Stimulated activated CD8-positive, alpha-beta memory T cell treated with anti-CD3 and anti-CD28 coated beads, Interleukin-12 subunit alpha, Interleukin-12 subunit beta, amount 100 ng/mL, for 24 hours (primary cell): Measurements from ENCODE around the gene GALNTL6.
"Not testable (repeated sequence)": the region's sequence is repeated elsewhere in the genome, so short reads cannot be mapped to it uniquely, and the experiment has no call there.

Experiments
- DNase-seq: peaks from one replicate; pipeline ENCODE4 v3.0.0-alpha.2; 2020; ENCODE audit errors: extremely low read depth

GALNTL6 gene

DNA sequence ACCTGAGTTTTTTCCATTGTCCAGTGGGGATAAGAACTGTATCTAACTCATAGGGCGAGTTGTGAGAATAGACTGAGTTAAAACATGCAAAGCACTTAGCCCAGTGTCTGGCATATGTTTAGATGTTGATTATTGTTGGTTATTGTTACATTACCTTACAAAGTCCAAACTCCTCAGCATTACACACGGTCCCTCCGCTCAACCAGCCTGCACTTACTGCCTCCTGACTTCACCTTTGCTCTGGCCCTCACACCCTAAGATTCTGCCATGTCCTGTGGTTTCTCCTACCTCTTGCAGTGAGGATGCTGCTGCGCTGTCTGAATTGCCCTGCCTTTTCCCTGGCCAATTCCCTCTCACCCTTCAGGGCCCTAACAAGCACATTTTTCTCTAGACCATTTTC lies 1053.2 kb downstream of the GALNTL6 start:
- DNase-seq: no peak

DNA sequence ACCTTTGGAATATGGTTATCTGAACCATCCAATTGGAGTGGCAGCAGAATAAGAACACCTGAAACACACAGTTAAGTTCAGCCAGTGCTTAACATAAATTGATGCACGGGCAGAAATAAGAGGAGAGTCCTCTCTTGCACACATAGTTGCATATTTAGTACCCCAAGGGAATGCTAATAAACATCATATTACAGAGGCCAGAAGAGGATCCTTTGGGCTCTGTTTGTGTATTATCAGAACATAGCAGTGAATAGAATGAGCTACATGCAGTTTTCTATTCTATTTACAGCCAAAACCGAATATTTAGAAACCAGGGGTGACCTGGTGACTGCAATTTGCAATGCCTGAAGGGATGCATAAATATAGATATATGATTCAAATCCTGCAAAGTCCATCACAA lies 1054.6 kb downstream of the GALNTL6 start:
- no peak for DNase-seq

DNA sequence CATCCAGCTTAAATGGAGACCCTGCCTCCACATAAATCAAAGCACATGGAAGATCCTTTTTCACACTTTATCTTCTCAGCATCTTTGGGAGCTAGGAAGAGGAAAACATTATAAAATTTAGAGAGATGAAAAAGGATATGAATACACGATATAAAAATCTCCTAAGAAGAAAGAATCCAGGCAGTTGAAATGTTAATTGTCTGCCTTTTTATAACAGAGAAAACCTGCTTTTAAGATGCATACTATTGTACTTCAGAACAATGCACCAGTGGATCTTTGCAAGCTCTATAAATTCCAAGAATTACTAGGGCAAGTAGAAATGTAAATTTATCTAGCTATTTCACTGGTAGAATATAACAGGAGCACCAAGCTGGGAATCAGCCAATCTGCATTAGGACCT lies 1055.1 kb downstream of the GALNTL6 start:
- no peak for DNase-seq

DNA sequence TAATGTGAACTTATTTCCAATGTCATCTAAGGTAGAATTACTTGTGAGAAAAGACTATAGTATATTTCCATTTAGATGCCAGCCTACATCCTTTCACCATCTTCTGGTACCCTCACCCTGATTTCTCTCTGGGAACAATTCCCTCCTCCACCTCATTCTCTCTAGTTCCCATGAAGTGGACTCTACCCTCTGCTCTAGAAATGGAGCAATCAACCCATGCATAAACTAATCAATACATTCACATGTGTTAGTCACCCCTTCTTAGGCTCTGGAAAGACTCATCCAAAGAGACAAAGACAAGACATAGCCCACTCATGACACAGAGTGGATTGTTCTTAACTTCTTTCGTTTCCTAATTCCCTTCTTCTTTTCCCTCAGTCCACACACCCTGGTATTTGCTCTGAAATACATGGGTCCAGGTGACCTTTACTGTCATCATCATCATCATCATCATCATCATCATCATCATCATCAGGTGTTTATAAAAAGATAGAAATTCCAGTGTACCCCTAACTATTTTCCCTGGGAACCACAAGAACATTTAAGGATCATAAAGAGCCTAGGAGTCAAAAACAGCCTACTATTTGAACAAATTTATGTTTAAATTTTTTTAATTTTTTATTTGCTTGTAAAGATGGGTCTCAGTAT lies 1056.5 kb downstream of the GALNTL6 start:
- DNase-seq: no peak

DNA sequence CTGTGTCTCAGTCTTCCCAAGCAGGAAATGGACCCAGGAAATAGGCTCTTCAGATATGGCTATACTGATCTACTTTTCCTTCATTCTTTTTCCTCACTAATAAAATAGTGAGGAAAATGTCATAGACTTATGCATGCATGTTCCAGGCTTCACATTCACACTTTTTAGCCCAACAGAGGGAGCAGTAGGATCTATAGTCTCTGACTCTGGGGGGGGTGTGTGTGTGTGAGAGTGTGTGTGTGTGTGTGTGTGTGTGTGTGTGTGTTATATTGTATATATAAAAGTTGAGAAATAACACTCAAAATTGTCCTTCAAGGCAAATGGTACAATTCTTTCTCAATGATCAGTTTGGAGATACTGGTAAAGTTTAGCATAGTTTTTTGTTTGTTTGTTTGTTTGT lies 1058.2 kb downstream of the GALNTL6 start:
- no peak for DNase-seq

DNA sequence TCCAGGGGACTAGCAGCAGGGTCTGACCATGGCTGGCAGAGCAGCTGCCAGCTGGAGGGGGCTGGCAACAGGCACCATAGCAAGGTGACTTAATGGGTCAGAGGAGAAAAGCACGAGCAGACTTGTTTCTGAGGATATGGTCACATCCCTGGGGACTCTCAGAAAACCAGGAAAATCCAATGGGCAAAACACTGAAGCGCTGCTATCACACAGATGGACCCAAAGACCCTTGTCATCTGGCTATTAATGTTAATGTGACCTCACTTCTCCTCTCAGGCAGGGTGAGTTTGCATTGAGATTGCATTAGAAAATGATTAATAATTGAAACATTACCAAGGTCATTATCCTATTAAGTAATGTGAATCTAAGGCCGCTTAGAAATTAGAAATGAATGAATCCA lies 1061.7 kb downstream of the GALNTL6 start:
- no peak for DNase-seq

DNA sequence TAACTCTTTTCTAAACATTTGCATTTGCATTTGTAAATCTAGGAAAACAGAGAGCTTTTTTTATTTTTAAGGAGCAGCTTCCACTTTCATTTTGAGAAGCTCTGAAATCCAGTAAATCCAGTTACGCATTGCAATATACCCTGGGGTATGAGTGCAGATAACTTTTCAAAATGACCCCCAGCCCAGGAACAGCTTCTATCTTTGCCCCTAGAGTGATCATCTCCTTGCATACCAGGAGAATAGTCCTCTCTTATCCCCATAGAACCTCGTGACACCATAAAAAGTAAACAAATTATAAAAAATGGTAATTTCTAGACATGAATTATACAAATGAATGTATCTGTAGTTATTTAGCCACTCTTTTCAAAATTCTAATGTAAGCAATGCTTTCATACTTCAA lies 1063.2 kb downstream of the GALNTL6 start:
- no peak for DNase-seq

DNA sequence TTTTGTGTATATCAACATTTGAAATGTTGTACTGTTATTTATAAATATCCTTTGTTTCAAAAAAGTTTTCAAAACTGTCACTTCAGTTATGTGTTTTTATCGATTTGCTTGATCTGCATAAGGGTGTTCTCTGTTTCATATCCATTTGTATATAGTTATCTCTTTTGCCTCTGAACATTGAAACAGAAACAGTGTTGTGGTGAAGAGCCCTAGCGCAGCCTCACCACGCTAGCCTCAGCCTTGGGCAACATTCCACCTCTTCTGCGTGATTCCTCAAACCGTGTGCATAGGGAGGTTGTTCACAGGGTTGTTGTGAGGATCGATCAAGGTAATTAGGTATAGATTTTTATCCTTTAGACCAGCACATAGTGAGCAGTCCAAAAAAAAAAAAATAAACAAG lies 1068.4 kb downstream of the GALNTL6 start:
- no peak for DNase-seq

DNA sequence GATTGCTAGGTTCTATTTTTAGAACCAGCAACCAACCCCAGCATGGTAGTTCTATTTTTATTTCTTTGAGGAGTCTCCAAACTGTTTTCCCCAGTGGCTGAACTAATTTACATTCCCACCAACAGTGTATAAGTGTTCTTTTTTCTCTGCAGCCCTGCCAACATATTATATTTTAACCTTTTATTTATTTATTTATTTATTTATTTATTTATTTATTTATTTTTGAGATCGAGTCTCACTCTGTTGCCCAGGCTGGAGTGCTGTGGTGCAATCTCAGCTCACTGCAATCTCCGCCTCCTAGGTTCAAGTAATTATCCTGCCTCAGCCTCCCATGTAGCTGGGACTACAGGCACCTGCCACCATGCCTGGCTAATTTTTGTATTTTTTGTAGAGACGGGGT lies 1074.2 kb downstream of the GALNTL6 start:
- not testable (repeated sequence) for DNase-seq

DNA sequence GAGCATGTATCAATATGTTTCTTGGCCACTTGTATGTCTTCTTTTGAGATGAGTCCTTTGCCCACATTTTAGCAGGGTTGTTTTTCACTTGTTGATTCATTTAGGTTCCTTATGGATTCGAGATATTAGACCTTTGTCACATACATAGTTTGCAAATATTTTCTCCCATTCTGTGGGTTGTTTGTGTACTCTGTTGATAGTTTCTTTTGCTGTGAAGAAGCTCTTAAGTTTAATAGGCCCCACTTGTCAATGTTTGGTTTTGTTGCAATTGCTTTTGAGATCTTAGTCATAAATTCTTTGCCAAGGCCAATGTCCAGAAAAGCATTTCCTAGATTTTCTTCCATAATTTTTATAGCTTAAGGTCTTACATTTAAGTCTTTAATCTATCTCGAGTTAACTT lies 1074.8 kb downstream of the GALNTL6 start:
- DNase-seq: no peak

DNA sequence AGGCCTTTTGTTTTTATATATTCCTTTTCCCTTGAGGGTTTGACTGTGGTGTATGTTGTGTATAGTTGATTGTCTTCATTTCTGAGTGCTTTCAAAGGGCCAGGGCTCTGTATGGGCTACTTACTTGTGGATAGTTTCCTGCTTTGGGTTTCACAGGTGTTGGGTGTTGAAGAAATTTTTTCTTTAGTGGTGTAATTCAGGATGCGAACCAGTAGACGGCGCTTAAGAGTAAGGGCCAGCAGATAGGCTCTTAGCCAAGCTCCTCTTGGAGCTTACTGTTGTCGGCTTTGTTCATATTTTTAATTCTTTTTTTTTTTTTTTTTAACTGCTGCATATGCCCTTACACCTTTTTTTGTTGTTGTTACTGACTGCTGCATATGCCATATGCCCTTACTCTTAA lies 1079.1 kb downstream of the GALNTL6 start:
- DNase-seq: no peak

DNA sequence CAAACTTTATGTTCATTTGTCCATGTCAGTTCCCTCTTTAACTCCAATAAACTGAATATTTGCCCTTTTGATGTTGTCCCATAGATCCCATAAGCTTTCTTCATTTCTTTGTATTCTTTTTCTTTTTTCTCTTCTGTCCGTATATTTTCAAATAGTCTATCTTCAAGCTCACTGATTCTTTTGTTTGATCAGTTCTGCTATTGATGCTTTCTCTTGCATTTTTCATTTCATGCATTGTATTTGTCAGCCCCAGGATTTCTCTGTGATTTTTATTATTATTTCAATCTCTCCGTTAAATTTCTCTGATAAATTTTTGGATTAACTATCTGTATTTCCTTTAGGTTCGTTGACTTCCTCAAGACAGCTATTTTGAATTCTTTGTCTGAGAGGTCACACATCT lies 1082.5 kb downstream of the GALNTL6 start:
- no peak for DNase-seq

DNA sequence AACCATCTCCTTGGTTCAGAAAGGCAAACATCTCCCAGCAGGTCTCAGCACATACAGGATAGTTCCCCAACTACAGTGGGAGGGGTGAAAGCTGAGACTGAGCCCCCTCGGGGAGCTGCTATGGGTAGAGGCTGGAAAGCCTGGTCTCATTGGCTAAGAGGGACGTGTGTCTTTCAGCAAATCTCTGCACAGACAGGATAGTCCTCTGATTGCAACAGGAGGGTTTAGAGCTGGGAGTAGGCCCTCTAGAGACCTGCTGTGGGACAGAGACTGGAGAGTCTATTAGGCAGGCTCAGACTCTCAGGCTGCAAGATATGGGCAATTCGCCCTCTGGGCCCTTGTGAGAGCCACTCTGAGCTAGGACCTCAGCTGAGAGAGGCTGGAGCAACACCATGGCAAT lies 1083.8 kb downstream of the GALNTL6 start:
- DNase-seq: no peak

DNA sequence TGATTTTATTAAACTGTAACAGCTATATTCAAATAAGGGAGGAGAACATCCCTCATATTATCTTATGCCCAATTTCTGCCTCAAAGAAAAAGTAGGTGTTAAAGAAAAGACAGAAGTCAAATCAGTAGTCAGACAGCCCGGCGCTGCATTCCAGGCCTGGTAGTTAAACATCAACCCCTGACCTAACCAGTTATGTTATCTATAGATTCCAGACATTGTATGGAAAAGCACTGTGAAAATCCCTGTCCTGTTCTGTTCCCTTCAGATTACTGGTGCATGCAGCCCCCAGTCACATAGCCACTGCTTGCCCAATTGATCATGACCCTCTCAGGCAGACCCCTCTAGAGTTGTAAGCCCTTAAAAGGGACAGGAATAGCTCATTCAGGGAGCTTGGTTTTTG lies 1085.5 kb downstream of the GALNTL6 start:
- no peak for DNase-seq

DNA sequence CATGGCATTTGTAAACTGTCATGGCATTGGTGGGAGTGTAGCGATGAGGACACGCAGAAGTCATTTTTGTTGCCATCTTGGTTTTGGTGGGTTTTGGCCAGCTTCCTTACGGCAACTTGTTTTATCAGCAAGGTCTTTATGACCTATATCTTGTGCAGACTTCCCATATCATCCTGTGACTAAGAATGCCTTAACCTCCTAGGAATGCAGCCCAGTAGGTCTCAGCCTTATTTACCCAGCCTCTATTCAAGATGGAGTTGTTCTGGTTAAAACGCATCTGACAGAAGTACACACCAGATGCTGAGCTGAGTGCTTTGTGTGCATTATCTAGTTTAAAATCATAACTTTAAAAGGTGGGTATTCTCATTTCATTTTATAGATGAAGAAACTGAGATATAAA lies 1086.7 kb downstream of the GALNTL6 start:
- DNase-seq: no peak

DNA sequence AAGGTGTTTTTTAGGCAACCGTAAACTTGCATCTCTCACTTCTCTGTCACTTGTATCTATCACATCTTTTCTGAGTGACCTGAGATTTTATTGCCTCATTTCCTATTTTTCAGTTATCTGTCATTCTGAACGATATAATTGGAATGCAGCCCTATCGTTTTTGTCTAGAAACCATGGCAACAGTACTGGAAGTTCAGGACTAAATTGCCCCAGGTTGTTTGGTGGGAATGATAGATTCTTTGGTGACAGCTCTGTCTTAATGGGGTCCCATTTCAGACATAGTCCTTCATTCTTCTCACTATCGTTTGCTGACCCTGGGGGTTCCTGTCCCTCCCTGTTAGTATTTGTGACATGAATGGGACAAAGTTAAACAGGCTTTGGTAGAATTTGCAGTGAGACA lies 1087.7 kb downstream of the GALNTL6 start:
- DNase-seq: no peak

DNA sequence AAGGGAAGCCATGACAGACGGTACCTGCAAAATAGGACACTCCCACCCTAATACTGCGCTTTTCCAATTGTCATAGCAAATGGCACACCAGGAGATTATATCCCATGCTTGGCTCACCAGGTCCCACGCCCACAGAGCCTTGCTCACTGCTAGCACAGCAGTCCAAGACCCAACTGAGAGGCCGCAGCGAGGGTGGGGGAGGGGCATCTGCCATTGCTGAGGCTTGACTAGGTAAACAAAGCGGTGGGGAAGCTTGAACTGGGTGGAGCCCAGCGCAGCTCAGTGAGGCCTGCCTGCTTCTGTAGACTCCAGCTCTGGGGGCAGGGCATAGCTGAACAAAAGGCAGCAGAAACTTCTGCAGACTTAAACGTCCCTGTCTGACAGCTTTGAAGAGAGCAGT lies 1099.3 kb downstream of the GALNTL6 start:
- DNase-seq: not testable (repeated sequence)

DNA sequence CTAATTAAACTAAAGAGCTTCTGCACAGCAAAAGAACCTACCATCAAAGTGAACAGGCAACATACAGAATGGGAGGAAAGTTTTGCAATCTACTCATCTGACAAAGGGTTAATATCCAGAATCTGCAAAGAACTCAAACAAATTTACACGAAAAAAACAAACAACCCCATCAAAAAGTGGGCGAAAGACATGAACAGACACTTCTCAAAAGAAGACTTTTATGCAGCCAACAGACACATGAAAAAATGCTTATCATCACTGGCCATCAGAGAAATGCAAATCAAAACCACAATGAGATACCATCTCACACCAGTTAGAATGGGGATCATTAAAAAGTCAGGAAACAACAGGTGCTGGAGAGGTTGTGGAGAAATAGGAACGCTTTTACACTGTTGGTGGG lies 1104.2 kb downstream of the GALNTL6 start:
- not testable (repeated sequence) for DNase-seq

DNA sequence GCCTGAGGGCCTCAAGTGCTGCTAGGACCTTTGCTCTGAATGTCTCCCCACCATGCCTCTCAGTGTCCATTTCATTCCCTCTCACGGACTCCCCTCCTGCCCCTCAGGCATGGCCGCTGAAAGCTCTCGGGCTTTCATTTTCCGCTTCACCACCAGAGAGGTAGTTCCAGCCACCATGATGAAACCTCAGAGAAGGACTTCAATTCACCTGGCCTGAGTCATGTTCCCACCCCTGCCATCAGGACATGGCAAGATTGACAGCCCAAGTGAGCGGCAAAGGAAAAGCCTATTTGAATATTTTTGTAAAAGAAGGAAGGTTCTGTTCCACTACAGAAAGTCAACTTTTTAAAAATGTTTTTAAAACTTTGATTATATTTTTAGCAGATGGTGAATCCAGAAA lies 1106.1 kb downstream of the GALNTL6 start:
- no peak for DNase-seq

DNA sequence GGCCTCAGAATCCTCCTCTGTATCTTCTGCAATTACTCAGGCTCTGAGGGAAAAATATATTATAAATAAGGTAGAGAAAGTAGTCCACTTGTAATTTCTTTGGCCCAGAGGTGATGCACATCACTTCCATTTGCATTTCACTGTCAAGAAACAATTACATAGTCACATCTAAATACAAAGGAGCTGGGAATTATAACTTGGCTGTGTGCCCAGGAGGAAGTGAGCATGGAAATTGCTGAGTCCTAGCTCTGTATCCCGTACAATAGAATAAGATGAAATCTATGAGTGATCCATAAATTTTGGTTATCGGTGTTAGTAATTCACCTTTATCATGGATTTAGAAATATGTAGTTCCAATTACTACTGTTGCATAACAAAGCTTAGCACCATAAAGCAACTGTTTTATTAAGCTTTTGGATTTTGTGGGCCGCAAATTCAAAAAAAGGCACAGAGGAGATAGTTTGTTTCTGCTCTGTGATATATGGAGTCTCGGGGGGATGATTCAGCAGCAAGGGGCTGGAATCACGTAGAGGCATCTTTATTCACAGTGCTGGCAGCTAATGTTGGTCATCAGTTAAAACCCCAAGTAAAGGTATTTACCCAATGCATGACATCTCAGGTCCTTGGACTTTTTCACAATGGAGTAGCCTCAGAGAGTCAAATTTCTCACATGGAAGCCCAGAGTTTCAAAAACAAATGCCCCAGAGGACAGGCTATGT lies 1114.1 kb downstream of the GALNTL6 start:
- DNase-seq: no peak

DNA sequence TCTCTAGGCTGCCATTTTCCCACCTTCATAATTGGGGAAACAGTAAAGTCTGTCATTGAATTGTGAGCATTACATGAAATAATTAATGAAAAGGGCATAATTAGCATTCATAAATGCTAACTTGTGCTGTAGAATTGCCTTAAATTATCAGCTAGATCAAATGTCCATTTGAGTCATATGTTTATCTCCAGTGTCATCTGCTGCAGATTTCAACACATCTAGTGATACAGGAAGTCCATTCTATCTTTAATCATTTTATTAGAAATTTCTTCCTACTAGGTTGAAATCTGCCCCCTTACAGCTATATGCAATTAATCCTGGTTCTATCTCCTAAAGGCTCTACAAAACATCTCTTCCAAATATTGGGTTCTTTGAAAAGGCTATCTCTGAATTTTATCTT lies 1115.1 kb downstream of the GALNTL6 start:
- DNase-seq: no peak

DNA sequence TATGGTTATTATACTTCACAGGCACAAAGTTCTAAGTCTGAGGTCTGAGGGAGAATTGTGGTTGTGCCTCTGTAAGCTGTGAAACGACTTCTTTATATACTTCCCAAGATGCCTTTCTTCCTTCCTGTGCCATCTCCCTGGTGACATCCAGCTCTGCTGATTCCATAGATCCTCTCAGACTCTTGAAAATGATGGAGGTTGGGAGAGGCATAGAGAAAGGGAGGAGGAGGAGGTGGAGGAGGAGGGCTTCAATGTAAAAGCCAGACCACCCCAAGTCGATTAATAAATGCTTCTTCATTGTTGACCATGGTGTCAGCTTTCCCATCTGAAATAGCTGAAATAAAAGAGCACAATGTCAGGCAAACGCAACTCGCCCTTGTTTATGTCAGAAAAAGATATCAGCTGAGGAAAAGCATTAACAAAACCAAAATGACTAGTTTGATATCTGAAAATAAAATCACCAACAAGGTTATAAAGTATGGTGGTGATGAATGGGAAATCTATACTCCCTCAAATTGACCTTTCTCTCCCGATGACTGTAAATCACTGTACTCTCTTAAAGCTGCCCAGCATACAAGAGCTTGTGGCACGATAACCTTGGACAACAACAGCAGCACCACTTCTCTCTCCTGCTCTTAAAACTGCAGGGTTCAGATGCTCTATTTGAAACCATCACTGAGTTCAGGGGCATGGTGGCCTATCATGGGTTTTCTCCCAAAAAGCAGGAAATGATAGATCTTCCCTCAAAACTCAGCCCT lies 1125.0 kb downstream of the GALNTL6 start:
- no peak for DNase-seq

DNA sequence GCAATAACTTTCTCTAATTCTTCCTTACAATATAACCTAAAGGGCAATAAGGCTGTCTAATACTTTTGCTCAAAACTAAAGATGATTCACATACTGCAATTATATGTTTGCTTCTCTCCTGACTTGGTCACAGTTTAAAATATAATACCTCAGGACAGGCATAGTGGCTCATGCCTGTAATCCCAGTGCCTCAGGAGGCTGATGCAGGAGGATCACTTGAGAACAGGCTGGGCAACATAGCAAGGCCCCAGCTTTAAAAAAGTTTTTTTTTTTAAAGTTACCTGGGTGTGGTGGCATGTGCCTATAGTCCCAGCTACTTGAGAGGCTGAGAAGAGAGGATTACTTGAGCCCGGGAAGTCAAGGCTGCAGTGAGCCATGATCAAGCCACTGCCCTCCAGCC lies 1125.7 kb downstream of the GALNTL6 start:
- DNase-seq: no peak
